ENCODE results near the gene SLC22A15. TPM values are rescaled to one million over a fixed set of nuclear protein-coding genes. Genes with fewer than 3 reads are reported as not detected.

Gene SLC22A15
- total RNA-seq, 1 experiment from 2014 or later = 2.2 TPM

DNA sequence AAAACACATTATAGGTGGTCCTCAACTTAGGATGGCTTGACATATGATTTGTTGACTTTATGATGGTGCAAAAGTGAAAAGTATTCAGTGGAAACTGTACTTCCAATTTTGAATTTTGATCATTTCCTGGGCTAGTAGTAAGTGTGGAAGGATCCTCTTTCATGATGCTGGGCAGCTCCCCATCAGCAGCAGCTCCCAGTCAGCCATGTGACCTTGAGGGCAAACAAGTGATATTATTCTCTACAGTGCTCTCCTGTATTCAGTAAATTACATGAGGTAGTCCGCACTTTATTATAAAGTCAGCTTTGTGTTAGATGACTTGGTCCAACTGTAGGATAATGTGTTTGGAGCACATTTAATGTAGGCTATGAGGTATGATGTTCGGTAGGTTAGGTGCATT is 36.4 kb downstream of the SLC22A15 start:
- Histone ChIP-seq H3K79me2 (ENCODE audit: low read length) (no peaks in the 10 kb centered on the region), H3K27me3 (ENCODE audit: low read length) (no peaks in the 10 kb centered on the region), H4K20me1 (ENCODE audit: low read length) (no peaks in the 10 kb centered on the region), H3F3A (ENCODE audit: low read length, unreplicated experiment) (no peaks in the 10 kb centered on the region), H2AFZ (ENCODE audit: low read length) (no peak overlapping the region), H3K4me1 (ENCODE audit: insufficient read depth, low read length) (no peaks in the 10 kb centered on the region), H3K36me3 (ENCODE audit: low read depth, low read length) (no peaks in the 10 kb centered on the region), H3K9ac (ENCODE audit: low read length) (no peak overlapping the region), H3K9me2 (replicated peaks; ENCODE audit: low read length) (no peaks in the 10 kb centered on the region), H3K9me3 (ENCODE audit: low read length) (no peaks in the 10 kb centered on the region), H3K27ac (ENCODE audit: low read length) (no peak overlapping the region), H3K4me3 (ENCODE audit: low read length) (no peak overlapping the region), H3K4me2 (ENCODE audit: low read length) (no peak overlapping the region)
- DNase-seq (no peak), ATAC-seq (no peak)
- TF ChIP-seq EZH2phosphoT487 (IDR thresholded peaks at IDR 0.05; ENCODE audit: borderline replicate concordance, low read length) (no peak), EZH2 (IDR thresholded peaks at IDR 0.05; ENCODE audit: low read length, unreplicated experiment) (no peak)
- TF ChIP-seq, protein P1, sequence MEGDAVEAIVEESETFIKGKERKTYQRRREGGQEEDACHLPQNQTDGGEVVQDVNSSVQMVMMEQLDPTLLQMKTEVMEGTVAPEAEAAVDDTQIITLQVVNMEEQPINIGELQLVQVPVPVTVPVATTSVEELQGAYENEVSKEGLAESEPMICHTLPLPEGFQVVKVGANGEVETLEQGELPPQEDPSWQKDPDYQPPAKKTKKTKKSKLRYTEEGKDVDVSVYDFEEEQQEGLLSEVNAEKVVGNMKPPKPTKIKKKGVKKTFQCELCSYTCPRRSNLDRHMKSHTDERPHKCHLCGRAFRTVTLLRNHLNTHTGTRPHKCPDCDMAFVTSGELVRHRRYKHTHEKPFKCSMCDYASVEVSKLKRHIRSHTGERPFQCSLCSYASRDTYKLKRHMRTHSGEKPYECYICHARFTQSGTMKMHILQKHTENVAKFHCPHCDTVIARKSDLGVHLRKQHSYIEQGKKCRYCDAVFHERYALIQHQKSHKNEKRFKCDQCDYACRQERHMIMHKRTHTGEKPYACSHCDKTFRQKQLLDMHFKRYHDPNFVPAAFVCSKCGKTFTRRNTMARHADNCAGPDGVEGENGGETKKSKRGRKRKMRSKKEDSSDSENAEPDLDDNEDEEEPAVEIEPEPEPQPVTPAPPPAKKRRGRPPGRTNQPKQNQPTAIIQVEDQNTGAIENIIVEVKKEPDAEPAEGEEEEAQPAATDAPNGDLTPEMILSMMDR (conservative IDR thresholded peaks at IDR 0.05; ENCODE audit: low read depth, low read length) = no peak
- no TSS peak for BruUV-seq (replicated peaks)
- intact Hi-C loops (cut with micrococcal nuclease) = loop anchor here (10.0 kb wide), 1 partner anchor 408 kb away; no protein-coding TSS in a partner anchor
- CTCF ChIA-PET = no interaction called here
- POLR2A ChIA-PET (ENCODE audit: unreplicated experiment) = no interaction called here

DNA sequence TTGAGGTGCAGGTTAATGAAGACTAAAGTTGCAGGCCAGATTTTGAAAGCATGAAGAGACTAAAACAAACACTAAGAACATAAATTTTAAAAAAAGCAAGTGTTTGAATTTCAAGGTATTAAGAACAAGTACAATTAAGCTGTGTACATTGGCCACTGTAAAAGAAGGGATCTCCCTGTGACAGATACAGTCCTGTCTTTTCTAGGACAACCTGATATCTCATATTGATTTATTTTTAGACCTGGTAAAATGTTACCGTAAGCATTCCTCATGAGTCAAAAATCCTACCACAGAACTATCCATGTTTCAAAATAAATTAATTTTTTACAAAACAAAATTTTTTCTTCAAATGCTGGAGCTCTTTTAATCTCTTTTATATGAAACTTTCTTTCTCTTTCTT is 39.4 kb downstream of the SLC22A15 start:
- Histone ChIP-seq H3K9ac (ENCODE audit: low read length) (no peak overlapping the region), H3K36me3 (ENCODE audit: low read depth, low read length) (no peaks in the 10 kb centered on the region), H3K4me2 (ENCODE audit: low read length) (no peak overlapping the region), H4K20me1 (ENCODE audit: low read length) (no peaks in the 10 kb centered on the region), H3K79me2 (ENCODE audit: low read length) (no peaks in the 10 kb centered on the region), H3K9me3 (ENCODE audit: low read length) (no peaks in the 10 kb centered on the region), H3K27me3 (ENCODE audit: low read length) (no peaks in the 10 kb centered on the region), H3F3A (ENCODE audit: low read length, unreplicated experiment) (no peaks in the 10 kb centered on the region), H3K9me2 (replicated peaks; ENCODE audit: low read length) (no peaks in the 10 kb centered on the region), H3K4me3 (ENCODE audit: low read length) (no peak overlapping the region), H3K4me1 (ENCODE audit: insufficient read depth, low read length) (no peaks in the 10 kb centered on the region), H2AFZ (ENCODE audit: low read length) (no peak overlapping the region), H3K27ac (ENCODE audit: low read length) (no peak overlapping the region)
- intact Hi-C loops (cut with micrococcal nuclease) = loop anchor here (10.0 kb wide), 1 partner anchor 411 kb away; no protein-coding TSS in a partner anchor
- ATAC-seq (no peak), DNase-seq (no peak)
- ChIA-PET POLR2A (ENCODE audit: unreplicated experiment) (no interaction called here), CTCF (no interaction called here)
- BruUV-seq (replicated peaks) = no TSS peak
- TF ChIP-seq EZH2 (IDR thresholded peaks at IDR 0.05; ENCODE audit: low read length, unreplicated experiment) (no peak), EZH2phosphoT487 (IDR thresholded peaks at IDR 0.05; ENCODE audit: borderline replicate concordance, low read length) (no peak)
- TF ChIP-seq, protein P1 (conservative IDR thresholded peaks at IDR 0.05; ENCODE audit: low read depth, low read length) = no peak

DNA sequence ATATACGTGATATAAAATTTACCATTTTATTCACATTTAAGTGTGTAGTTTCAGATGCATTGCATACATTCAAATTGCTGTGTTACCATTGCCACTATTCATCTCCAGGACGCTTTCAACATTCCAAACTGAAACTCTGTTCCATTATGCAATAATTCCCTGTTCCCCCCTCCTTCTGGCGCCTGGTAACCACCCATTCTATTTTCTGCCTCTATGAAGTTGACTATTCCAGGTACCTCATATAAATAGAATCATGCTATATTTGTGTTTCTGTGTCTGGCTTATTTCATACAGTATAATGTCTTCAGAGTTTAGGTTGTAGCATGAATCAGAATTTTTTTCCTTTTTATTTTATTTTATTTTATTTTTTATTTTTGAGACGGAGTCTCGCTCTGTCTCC is 41.7 kb downstream of the SLC22A15 start:
- intact Hi-C loops (cut with micrococcal nuclease) = loop anchor here (10.0 kb wide), 1 partner anchor 413 kb away; no protein-coding TSS in a partner anchor
- no TSS peak for BruUV-seq (replicated peaks)
- no peaks in the 10 kb centered on the region for H3K9me2 ChIP-seq (replicated peaks; ENCODE audit: low read length)
- H3K27ac ChIP-seq (ENCODE audit: low read length) = no peak overlapping the region
- no peaks in the 10 kb centered on the region for H3K79me2 ChIP-seq (ENCODE audit: low read length)
- no peak for DNase-seq
- H3K4me2 ChIP-seq (ENCODE audit: low read length) = no peak overlapping the region
- ChIA-PET POLR2A (ENCODE audit: unreplicated experiment) (no interaction called here), CTCF (no interaction called here)
- H4K20me1 ChIP-seq (ENCODE audit: low read length) = no peaks in the 10 kb centered on the region
- no peaks in the 10 kb centered on the region for H3F3A ChIP-seq (ENCODE audit: low read length, unreplicated experiment)
- no peaks in the 10 kb centered on the region for H3K9me3 ChIP-seq (ENCODE audit: low read length)
- H3K4me1 ChIP-seq (ENCODE audit: insufficient read depth, low read length) = no peaks in the 10 kb centered on the region
- no peaks in the 10 kb centered on the region for H3K36me3 ChIP-seq (ENCODE audit: low read depth, low read length)
- no peak for ATAC-seq
- TF ChIP-seq EZH2 (IDR thresholded peaks at IDR 0.05; ENCODE audit: low read length, unreplicated experiment) (no peak), EZH2phosphoT487 (IDR thresholded peaks at IDR 0.05; ENCODE audit: borderline replicate concordance, low read length) (no peak)
- TF ChIP-seq, protein P1 (conservative IDR thresholded peaks at IDR 0.05; ENCODE audit: low read depth, low read length) = no peak
- H3K27me3 ChIP-seq (ENCODE audit: low read length) = no peaks in the 10 kb centered on the region
- H2AFZ ChIP-seq (ENCODE audit: low read length) = no peak overlapping the region
- no peak overlapping the region for H3K4me3 ChIP-seq (ENCODE audit: low read length)
- no peak overlapping the region for H3K9ac ChIP-seq (ENCODE audit: low read length)

Data from PC-3 (cell line).